ENCODE results near the gene SEPHS1.
"Not testable (repeated sequence)": the region's sequence is repeated elsewhere in the genome, so short reads cannot be mapped to it uniquely, and the experiment has no call there.

SEPHS1 gene

GRCh38 chr10:13291821-13292773 is 56.0 kb downstream of the SEPHS1 start:
- TF ChIP-seq, protein P1, sequence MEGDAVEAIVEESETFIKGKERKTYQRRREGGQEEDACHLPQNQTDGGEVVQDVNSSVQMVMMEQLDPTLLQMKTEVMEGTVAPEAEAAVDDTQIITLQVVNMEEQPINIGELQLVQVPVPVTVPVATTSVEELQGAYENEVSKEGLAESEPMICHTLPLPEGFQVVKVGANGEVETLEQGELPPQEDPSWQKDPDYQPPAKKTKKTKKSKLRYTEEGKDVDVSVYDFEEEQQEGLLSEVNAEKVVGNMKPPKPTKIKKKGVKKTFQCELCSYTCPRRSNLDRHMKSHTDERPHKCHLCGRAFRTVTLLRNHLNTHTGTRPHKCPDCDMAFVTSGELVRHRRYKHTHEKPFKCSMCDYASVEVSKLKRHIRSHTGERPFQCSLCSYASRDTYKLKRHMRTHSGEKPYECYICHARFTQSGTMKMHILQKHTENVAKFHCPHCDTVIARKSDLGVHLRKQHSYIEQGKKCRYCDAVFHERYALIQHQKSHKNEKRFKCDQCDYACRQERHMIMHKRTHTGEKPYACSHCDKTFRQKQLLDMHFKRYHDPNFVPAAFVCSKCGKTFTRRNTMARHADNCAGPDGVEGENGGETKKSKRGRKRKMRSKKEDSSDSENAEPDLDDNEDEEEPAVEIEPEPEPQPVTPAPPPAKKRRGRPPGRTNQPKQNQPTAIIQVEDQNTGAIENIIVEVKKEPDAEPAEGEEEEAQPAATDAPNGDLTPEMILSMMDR (IDR thresholded peaks at IDR 0.05; ENCODE audit: poor library complexity, severe bottlenecking) = no peak
- H3K27me3 ChIP-seq (ENCODE audit: insufficient read depth, poor library complexity, severe bottlenecking) = no peaks in the 10 kb centered on the region
- no peaks in the 10 kb centered on the region for H3K36me3 ChIP-seq (ENCODE audit: low read depth)
- ATAC-seq (ENCODE audit: low read depth) = no peak
- no peaks in the 10 kb centered on the region for H3K4me1 ChIP-seq (ENCODE audit: insufficient read depth, poor library complexity, severe bottlenecking)
- no peak overlapping the region for H3K4me3 ChIP-seq (ENCODE audit: severe bottlenecking)
- no peaks in the 10 kb centered on the region for H3K9me3 ChIP-seq (ENCODE audit: severe bottlenecking)
- no peak overlapping the region for H3K27ac ChIP-seq (ENCODE audit: poor library complexity, severe bottlenecking)
- no peak for DNase-seq (ENCODE audit: low spot score)

DNA sequence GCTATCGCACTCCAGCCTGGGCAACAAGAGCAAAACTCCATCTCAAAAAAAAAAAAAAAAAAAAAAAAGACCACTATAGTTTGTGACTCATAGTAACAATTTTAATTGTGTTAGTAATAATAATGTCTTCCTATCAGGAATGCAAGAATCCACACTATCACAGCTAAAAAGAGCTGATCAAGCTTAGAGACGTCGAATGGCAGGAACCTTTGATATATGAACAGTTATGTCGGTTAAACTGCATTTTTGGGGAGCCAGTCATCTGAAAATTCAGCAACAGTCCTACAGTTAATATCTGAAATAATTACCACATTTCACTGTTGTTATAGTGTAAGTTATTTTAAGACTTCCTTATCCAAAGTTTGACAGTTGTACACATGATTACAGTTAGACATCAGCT is 57.0 kb downstream of the SEPHS1 start:
- H3K9me3 ChIP-seq (ENCODE audit: severe bottlenecking) = no peaks in the 10 kb centered on the region
- no peaks in the 10 kb centered on the region for H3K27me3 ChIP-seq (ENCODE audit: insufficient read depth, poor library complexity, severe bottlenecking)
- TF ChIP-seq, protein P1 (IDR thresholded peaks at IDR 0.05; ENCODE audit: poor library complexity, severe bottlenecking) = no peak
- DNase-seq (ENCODE audit: low spot score) (no peak), ATAC-seq (ENCODE audit: low read depth) (no peak)
- no peaks in the 10 kb centered on the region for H3K36me3 ChIP-seq (ENCODE audit: low read depth)
- H3K27ac ChIP-seq (ENCODE audit: poor library complexity, severe bottlenecking) = no peak overlapping the region
- no peak overlapping the region for H3K4me3 ChIP-seq (ENCODE audit: severe bottlenecking)
- H3K4me1 ChIP-seq (ENCODE audit: insufficient read depth, poor library complexity, severe bottlenecking) = no peaks in the 10 kb centered on the region

DNA sequence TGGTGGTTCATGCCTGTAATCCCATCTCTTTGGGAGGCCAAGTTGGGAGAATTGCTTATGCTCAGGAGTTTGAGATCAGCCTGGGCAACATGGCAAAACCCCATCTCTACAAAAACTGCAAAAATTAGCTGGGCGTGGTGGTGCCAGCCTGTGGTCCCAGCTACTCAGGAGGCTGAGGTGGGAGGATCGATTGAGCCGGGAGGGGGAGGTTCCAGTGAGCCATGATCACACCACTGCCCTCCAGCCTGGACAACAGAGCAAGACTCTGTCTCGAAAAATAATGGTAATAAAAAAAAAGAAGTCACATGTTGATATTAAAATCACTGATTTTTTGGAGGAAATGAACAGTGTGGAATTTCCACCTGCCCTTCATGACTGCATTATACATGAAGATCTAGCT is 64.0 kb downstream of the SEPHS1 start:
- no peak for ATAC-seq (ENCODE audit: low read depth)
- Histone ChIP-seq H3K27ac (ENCODE audit: poor library complexity, severe bottlenecking) (no peak overlapping the region), H3K4me1 (ENCODE audit: insufficient read depth, poor library complexity, severe bottlenecking) (no peaks in the 10 kb centered on the region)

GRCh38 chr10:13282348-13282747 is 65.7 kb downstream of the SEPHS1 start:
- not testable (repeated sequence) for H3K4me3 ChIP-seq (ENCODE audit: severe bottlenecking); H3K27ac ChIP-seq (ENCODE audit: poor library complexity, severe bottlenecking); H3K4me1 ChIP-seq (ENCODE audit: insufficient read depth, poor library complexity, severe bottlenecking); H3K27me3 ChIP-seq (ENCODE audit: insufficient read depth, poor library complexity, severe bottlenecking); DNase-seq (ENCODE audit: low spot score); ATAC-seq (ENCODE audit: low read depth); H3K9me3 ChIP-seq (ENCODE audit: severe bottlenecking); H3K36me3 ChIP-seq (ENCODE audit: low read depth)

More for the DNA sequence above, 64.0 kb downstream of the SEPHS1 start:
- TF ChIP-seq, protein P1 (IDR thresholded peaks at IDR 0.05; ENCODE audit: poor library complexity, severe bottlenecking) = no peak
- no peak for DNase-seq (ENCODE audit: low spot score)
- Histone ChIP-seq H3K36me3 (ENCODE audit: low read depth) (no peaks in the 10 kb centered on the region), H3K4me3 (ENCODE audit: severe bottlenecking) (no peak overlapping the region), H3K27me3 (ENCODE audit: insufficient read depth, poor library complexity, severe bottlenecking) (no peaks in the 10 kb centered on the region), H3K9me3 (ENCODE audit: severe bottlenecking) (no peaks in the 10 kb centered on the region)

DNA sequence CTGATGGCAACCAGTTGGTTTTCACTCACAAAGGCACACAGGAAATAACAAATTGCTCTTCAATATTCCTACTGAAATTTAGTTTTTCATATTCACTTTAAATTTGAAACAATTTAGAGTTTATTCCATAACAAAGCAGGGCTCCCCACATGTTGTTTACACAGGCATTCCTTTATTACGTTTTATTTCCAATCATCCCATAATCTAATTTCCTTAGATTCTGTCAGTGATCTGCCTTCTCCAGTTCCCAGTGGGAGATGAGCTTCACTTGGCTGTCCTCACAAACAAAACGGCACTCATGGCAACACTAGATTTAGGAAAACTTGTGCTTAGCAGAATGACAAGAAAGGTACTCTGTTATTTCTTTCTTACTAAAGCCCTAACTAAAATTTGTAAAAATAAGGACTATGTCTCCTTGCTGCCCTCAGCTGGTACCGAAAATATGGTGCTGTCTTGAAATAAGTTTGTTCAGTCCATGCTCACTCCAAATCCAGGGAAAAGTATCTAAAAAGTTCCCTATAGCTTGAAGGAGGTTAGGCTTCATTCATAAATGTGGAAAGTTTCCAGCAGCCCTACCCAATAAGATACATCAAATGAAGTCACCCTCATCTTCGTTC is 71.2 kb downstream of the SEPHS1 start:
- no peaks in the 10 kb centered on the region for H3K27me3 ChIP-seq (ENCODE audit: insufficient read depth, poor library complexity, severe bottlenecking)
- no peaks in the 10 kb centered on the region for H3K36me3 ChIP-seq (ENCODE audit: low read depth)
- no peaks in the 10 kb centered on the region for H3K9me3 ChIP-seq (ENCODE audit: severe bottlenecking)
- TF ChIP-seq, protein P1 (IDR thresholded peaks at IDR 0.05; ENCODE audit: poor library complexity, severe bottlenecking) = no peak
- ATAC-seq (ENCODE audit: low read depth) (no peak), DNase-seq (ENCODE audit: low spot score) (no peak)
- no peak overlapping the region for H3K27ac ChIP-seq (ENCODE audit: poor library complexity, severe bottlenecking)
- H3K4me3 ChIP-seq (ENCODE audit: severe bottlenecking) = no peak overlapping the region
- no peaks in the 10 kb centered on the region for H3K4me1 ChIP-seq (ENCODE audit: insufficient read depth, poor library complexity, severe bottlenecking)

- ATAC-seq (ENCODE audit: low read depth); H3K4me3 ChIP-seq (ENCODE audit: severe bottlenecking); H3K4me1 ChIP-seq (ENCODE audit: insufficient read depth, poor library complexity, severe bottlenecking); H3K27ac ChIP-seq (ENCODE audit: poor library complexity, severe bottlenecking); DNase-seq (ENCODE audit: low spot score); H3K36me3 ChIP-seq (ENCODE audit: low read depth); H3K9me3 ChIP-seq (ENCODE audit: severe bottlenecking); H3K27me3 ChIP-seq (ENCODE audit: insufficient read depth, poor library complexity, severe bottlenecking): not testable (repeated sequence)
Observed at GRCh38 chr10:13276146-13276545, 71.9 kb downstream of the SEPHS1 start.

All from RWPE2 (cell line).